ENCODE results near the gene TRMU.

DNA sequence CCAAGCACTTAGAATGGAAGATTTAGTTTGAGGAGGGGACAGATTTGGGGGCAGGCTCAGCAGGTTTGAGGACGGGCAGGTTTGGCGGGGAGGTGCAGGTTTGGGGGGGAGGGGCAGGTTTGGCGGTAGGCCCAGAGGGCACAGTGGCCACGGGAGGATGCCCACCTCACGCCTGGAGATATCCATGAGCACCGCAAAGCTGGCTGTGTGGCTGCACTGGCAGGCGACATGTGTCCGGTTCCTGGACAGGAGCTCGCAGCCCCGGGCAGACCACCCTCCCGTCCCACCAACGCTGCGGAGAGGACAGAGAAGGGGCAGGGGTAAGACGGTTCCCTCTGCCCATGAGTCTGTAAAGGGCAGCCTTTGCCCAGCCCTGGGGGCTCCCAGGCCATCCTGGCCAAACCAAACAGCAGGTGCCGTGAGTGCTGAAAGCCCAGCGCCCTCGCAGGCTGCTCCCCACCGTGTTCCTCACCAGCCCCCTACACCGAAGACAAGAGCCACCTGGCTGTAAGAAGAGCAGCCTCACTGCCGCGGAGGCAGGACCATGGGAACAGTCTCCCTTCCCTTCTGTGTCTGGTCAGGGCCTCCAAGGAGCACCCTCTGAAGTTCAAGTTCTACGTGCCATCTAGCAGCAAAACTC, 43.0 kb downstream of the TRMU start:
- TF ChIP-seq ZNF274 (IDR thresholded peaks at IDR 0.05; ENCODE audit: low read depth, low read length) (no peak), YY1 (IDR thresholded peaks at IDR 0.05; ENCODE audit: insufficient read depth, insufficient read length) (no peak), SUZ12 (IDR thresholded peaks at IDR 0.05; ENCODE audit: extremely low read depth, insufficient read depth, insufficient read length) (no peak)
